GM20000 (cell line): ENCODE measurements around the gene SIAH3.

Source experiments
- DNase-seq: peaks from one replicate; pipeline ENCODE4 v3.0.0; 2012; ENCODE audit warnings: low spot score
- TF ChIP-seq, protein P1 (sequence below): IDR thresholded peaks from 2 replicates; pipeline ENCODE4 v1.5.1; 2012; ENCODE audit warnings: mild to moderate bottlenecking, control low read depth; ENCODE audit errors: extremely low read depth, missing control alignments

SIAH3 gene

DNA sequence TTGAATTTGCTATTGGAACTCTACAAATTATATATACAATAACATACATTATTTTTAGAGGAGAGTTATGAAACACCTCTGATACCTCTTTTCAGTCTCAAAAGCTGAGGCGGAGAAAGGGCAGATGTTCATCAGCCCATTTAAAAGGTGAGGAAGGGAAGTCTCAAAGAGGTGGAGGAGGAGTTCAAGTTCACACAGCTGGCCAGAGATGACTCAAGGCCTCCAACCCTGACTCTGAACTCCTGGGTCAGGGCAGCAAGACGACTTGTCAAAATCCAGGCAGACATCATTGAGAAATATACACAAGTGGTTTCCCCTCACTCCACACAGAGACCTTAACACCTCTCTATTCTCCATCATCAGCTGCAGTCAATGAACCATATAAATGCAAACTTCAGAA is 2.1 kb downstream of the SIAH3 start:
- TF ChIP-seq, protein P1, sequence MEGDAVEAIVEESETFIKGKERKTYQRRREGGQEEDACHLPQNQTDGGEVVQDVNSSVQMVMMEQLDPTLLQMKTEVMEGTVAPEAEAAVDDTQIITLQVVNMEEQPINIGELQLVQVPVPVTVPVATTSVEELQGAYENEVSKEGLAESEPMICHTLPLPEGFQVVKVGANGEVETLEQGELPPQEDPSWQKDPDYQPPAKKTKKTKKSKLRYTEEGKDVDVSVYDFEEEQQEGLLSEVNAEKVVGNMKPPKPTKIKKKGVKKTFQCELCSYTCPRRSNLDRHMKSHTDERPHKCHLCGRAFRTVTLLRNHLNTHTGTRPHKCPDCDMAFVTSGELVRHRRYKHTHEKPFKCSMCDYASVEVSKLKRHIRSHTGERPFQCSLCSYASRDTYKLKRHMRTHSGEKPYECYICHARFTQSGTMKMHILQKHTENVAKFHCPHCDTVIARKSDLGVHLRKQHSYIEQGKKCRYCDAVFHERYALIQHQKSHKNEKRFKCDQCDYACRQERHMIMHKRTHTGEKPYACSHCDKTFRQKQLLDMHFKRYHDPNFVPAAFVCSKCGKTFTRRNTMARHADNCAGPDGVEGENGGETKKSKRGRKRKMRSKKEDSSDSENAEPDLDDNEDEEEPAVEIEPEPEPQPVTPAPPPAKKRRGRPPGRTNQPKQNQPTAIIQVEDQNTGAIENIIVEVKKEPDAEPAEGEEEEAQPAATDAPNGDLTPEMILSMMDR: no peak

DNA sequence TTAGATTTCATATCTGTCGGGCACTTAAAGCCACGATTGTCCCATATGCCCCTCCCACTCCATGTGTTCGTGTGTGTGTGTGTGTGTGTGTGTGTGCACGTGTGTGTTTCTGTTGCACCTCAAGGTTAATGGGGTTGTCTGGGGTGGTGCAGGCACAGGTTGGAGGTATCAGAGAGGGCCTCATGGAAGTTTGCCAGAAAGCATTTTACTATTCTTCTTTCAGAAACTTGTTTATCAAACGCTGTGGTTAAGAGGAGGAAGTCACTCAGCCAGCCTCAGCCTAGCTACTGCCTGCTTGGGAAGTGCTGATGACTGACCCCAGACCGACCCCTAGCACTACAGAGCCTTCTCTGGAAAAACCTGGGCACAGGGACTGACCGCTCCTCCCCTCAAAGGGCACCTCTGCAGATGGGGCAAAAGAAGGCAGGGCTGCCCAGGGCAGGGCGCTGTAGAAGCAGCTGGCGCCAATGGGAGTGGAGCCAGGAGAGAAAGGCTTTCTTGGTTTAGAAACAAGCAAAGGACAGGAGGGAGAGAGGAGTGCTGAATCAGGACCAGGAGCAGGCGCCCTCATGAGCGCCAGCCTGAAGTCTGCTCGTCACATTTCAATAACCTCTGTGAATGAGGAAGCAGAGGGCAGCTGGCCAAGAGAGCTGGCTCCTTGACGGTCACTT is 3.9 kb downstream of the SIAH3 start:
- TF ChIP-seq, protein P1: no peak
- peak; percentile 36 for DNase-seq

More for the DNA sequence above, 2.1 kb downstream of the SIAH3 start:
- no peak for DNase-seq

DNA sequence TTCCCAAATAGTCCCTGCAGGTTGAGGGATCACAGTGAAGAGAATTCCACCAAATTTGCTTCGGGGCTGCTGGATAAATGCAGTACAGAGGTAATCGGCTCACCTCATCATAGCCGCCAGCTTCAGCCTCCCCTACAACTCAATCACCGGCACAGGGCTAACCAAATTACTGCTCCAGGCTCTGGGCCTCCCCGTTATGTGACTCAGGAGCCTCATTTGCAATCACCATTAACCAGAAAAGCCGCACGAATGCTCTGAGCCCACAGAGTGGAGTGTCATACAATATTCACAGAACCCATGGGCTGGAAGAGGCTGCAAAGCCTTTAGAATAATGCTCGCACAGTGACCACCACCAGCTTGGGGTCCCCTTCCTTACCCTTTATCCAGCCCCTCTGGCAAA is 4.9 kb downstream of the SIAH3 start:
- DNase-seq: no peak
- TF ChIP-seq, protein P1: no peak

DNA sequence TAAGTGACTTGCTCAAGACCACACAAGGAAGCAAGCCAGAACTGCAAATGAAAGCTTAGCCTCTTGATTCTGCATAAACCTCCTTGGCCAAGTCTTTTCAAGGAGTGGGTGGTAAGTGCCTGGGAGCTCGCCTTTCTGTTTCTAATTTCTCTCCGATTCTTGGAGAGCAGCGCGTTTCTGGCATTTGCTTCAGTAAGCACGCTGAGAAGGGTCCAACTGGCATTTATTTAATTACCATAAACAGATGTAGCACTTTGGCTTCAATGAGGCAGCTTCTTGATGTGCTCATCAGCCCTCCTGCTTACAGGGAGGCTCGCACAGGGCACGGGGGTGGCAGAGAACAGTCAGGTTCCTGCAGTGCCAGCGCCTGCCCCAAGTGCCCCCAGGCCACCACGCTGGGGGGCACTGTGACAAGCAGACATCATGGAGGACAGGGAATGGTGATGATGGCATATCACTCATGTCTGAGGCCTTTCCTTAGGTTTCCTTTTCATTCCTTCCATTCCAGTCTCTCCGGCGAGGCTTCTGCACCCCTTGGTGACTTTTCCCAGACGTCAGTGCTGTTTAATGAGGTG is 13.3 kb downstream of the SIAH3 start:
- TF ChIP-seq, protein P1: no peak
- no peak for DNase-seq

DNA sequence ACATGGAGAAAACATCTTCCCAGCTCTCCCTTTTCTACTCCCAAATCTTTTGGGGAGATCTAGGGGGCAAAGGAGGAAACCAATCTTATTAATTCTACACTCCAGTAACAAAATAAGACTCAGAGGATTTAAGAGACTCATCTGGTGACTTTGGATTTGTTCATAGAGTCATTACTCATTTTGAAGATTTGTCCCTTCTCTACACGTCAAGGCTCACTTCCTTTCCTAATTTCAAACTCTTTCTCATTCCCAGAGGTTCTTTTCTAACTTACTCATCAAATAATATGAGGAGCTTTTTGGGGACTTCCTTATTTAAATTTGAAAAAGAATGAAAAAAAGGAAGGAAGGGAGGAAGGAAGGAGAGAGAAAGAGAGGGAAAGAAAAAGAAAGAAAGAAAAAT is 14.4 kb downstream of the SIAH3 start:
- DNase-seq: no peak
- TF ChIP-seq, protein P1: no peak

DNA sequence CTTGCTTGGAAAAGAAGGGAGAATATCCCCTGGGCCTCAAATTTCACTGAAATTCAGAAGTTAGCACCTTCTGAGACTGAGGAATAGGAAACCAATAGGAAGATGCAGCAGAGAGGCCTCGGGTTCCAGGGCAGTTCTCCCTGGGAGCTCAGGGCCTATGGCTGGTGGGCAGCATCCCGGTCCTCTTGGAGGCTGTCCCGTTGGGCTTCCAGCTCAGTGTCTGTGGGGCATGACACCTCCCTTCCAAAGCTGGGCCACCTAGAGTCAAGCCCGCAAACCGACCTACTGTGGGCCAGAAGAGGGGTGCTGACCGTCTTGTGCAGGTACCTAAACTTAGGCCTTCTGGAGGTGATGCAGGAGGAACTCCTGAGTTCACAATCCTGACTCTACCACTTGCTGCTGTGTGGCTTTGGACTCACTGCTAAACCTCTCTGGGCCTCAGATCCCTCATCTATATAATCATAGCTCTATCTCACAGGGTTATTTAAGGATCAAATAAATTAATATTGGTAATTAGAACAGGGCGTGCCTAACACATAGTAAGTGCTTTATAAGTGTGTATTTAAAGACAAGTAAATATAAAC is 17.1 kb downstream of the SIAH3 start:
- TF ChIP-seq, protein P1: no peak
- DNase-seq: no peak

DNA sequence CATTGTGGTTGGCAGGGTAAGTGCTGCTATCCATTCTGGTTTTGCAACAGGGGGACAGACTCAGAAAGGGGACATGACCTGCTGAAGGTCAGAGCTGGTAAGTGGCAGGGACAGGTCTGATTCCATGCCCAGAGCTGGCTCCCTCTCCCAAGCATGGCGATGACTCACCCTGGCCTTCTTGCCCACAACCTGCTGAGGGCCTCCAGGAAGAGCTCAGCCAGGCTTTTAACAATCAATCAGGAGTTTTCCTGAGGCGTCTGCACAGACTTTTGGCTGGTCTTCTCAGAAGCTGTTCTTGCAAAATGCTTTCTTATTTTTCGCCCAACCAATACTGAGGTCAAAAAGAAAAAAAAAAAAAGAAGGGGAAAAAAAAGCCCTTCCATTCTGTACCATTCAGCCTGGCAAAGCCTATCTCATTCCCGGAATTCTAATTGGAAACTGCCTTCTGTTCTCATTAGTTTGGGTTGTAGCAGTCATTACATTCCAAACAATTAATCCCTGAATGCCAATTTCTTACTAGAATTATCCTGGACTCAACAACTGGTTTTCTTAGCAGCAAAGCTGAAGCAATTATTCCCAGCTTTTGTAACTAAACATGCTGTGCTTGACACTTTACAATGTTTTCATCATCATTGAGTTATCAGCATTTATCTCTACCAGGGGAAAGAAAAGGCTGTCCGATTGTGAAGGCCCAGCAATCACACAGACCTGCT is 17.7 kb downstream of the SIAH3 start:
- TF ChIP-seq, protein P1: no peak
- DNase-seq: no peak
